MM.1S (cell line): Measurements from ENCODE around the gene APEH.

Source experiments
- DNase-seq: peaks from one replicate; pipeline ENCODE4 v3.0.0-alpha.2; 2015
- H2AFZ ChIP-seq: fragments of 300-600 bp; sonication (generic); 2 replicates; pipeline ENCODE4 v1.6.0; 2016; ENCODE audit warnings: antibody characterized with exemption, low read length
- H3F3A ChIP-seq: fragments of 300-600 bp; sonication (generic); 2 replicates; pipeline ENCODE4 v1.6.1; 2016; ENCODE audit warnings: mild to moderate bottlenecking, antibody characterized with exemption, low read length, moderate library complexity, mixed read lengths; ENCODE audit not compliant: insufficient read depth
- H3K27ac ChIP-seq: fragments of 300-600 bp; sonication (generic); 2 replicates; pipeline ENCODE4 v1.5.1; 2016; ENCODE audit warnings: mild to moderate bottlenecking, low read length
- H3K27me3 ChIP-seq: fragments of 300-600 bp; sonication (generic); replicated peaks from 2 replicates; pipeline ENCODE4 v1.6.0; 2016; ENCODE audit warnings: low read length; ENCODE audit not compliant: insufficient read depth
- H3K36me3 ChIP-seq: fragments of 300-600 bp; sonication (generic); replicated peaks from 2 replicates; pipeline ENCODE4 v1.6.1; 2016; ENCODE audit warnings: mild to moderate bottlenecking, low read length, mixed read lengths; ENCODE audit not compliant: insufficient read depth
- H3K4me1 ChIP-seq: fragments of 300-600 bp; sonication (generic); 2 replicates; pipeline ENCODE4 v1.6.1; 2016; ENCODE audit warnings: low read length, mixed read lengths
- H3K4me2 ChIP-seq: fragments of 300-600 bp; sonication (generic); 2 replicates; pipeline ENCODE4 v1.6.0; 2016; ENCODE audit warnings: low read depth, low read length
- H3K4me3 ChIP-seq: fragments of 300-600 bp; sonication (generic); 2 replicates; pipeline ENCODE4 v1.5.1; 2016; ENCODE audit warnings: low read length, mixed read lengths
- H3K79me2 ChIP-seq: fragments of 300-600 bp; sonication (generic); 2 replicates; pipeline ENCODE4 v1.6.1; 2016; ENCODE audit warnings: mixed run types, low read length, mixed read lengths
- H3K9ac ChIP-seq: fragments of 300-600 bp; sonication (generic); 2 replicates; pipeline ENCODE4 v1.6.1; 2016; ENCODE audit warnings: low read length, mixed read lengths
- H3K9me2 ChIP-seq: fragments of 300-600 bp; sonication (generic); replicated peaks from 2 replicates; pipeline ENCODE4 v1.6.1; 2016; ENCODE audit warnings: mild to moderate bottlenecking, low read length, mixed read lengths; ENCODE audit not compliant: insufficient read depth
- H3K9me3 ChIP-seq: fragments of 300-600 bp; sonication (generic); replicated peaks from 2 replicates; pipeline ENCODE4 v1.6.1; 2016; ENCODE audit warnings: mild to moderate bottlenecking, low read length, mixed read lengths; ENCODE audit not compliant: insufficient read depth
- H4K20me1 ChIP-seq: fragments of 300-600 bp; sonication (generic); 2 replicates; pipeline ENCODE4 v1.6.1; 2016; ENCODE audit warnings: mild to moderate bottlenecking, low read length, moderate library complexity, mixed read lengths; ENCODE audit not compliant: insufficient read depth
- EZH2 ChIP-seq: fragments of 300-600 bp; sonication (generic); optimal IDR thresholded peaks from 2 replicates; pipeline ENCODE3; 2017; ENCODE audit warnings: low read depth, mild to moderate bottlenecking, antibody characterized with exemption, low read length, mixed read lengths
- EZH2phosphoT487 ChIP-seq: fragments of 300-600 bp; sonication (generic); IDR thresholded peaks from 2 replicates; pipeline ENCODE4 v1.6.1; 2018; ENCODE audit warnings: antibody characterized with exemption, low read length
- TF ChIP-seq, protein P1 (sequence below): fragments of 300-600 bp; sonication (generic); IDR thresholded peaks from 2 replicates; pipeline ENCODE4 v1.5.1; 2016; ENCODE audit warnings: antibody characterized with exemption, low read length, mixed read lengths

Gene APEH

DNA sequence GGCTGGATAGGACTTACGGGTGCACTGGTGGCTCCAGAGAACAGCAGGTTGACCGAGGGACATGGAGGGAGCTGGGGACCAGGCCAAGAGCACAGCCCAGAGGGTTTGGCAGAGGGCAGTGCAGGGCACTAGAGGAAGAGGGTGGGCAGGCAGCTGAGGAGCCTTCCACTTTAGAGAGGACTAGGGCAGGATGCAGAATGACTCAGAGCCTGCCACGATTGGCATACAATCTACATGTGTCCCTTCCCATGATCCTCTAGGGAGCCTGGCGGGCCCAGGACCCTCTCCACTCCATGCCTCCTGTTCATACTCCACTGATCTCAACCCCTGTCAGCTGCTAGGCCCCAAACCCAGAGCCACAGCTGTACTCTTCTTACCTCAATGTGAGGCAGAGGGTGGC, 14.4 kb upstream of the APEH start:
- no peak for TF ChIP-seq EZH2phosphoT487
- Histone ChIP-seq H3K4me2 (no peak overlapping the region), H3F3A (no peaks in the 10 kb centered on the region), H3K4me3 (no peak overlapping the region), H3K4me1 (peaks cover 8% of the 10 kb centered on the region; the same call in 1 of the 2 replicates), H3K79me2 (no peaks in the 10 kb centered on the region), H3K27me3 (peaks cover 33% of the 10 kb centered on the region), H3K9me2 (no peaks in the 10 kb centered on the region), H3K36me3 (no peaks in the 10 kb centered on the region), H3K27ac (no peak overlapping the region), H3K9ac (no peak overlapping the region), H3K9me3 (no peaks in the 10 kb centered on the region), H2AFZ (no peak overlapping the region), H4K20me1 (no peaks in the 10 kb centered on the region)
- DNase-seq = no peak

- no peak for TF ChIP-seq EZH2phosphoT487
- TF ChIP-seq, protein P1, sequence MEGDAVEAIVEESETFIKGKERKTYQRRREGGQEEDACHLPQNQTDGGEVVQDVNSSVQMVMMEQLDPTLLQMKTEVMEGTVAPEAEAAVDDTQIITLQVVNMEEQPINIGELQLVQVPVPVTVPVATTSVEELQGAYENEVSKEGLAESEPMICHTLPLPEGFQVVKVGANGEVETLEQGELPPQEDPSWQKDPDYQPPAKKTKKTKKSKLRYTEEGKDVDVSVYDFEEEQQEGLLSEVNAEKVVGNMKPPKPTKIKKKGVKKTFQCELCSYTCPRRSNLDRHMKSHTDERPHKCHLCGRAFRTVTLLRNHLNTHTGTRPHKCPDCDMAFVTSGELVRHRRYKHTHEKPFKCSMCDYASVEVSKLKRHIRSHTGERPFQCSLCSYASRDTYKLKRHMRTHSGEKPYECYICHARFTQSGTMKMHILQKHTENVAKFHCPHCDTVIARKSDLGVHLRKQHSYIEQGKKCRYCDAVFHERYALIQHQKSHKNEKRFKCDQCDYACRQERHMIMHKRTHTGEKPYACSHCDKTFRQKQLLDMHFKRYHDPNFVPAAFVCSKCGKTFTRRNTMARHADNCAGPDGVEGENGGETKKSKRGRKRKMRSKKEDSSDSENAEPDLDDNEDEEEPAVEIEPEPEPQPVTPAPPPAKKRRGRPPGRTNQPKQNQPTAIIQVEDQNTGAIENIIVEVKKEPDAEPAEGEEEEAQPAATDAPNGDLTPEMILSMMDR = no peak
- TF ChIP-seq EZH2 = no peak
Measured at GRCh38 chr3:49661281-49661680, 12.9 kb upstream of the APEH start.

GRCh38 chr3:49662021-49662420, 12.1 kb upstream of the APEH start:
- H3F3A ChIP-seq = no peaks in the 10 kb centered on the region
- no peak for DNase-seq
- H4K20me1 ChIP-seq = no peaks in the 10 kb centered on the region
- no peak overlapping the region for H3K27ac ChIP-seq
- TF ChIP-seq EZH2phosphoT487 = no peak
- TF ChIP-seq EZH2 = no peak
- TF ChIP-seq, protein P1 = no peak
- H3K36me3 ChIP-seq = no peaks in the 10 kb centered on the region
- no peak overlapping the region for H2AFZ ChIP-seq
- no peaks in the 10 kb centered on the region for H3K79me2 ChIP-seq
- no peak overlapping the region for H3K4me3 ChIP-seq
- no peak overlapping the region for H3K4me2 ChIP-seq
- H3K9me2 ChIP-seq = no peaks in the 10 kb centered on the region
- H3K27me3 ChIP-seq = peaks cover 26% of the 10 kb centered on the region
- H3K9ac ChIP-seq = no peak overlapping the region
- H3K4me1 ChIP-seq = no peaks in the 10 kb centered on the region
- H3K9me3 ChIP-seq = no peaks in the 10 kb centered on the region

More at GRCh38 chr3:49661281-49661680, 12.9 kb upstream of the APEH start:
- H3K9ac ChIP-seq = no peak overlapping the region
- H3K9me3 ChIP-seq = no peaks in the 10 kb centered on the region
- H4K20me1 ChIP-seq = no peaks in the 10 kb centered on the region
- peaks cover 33% of the 10 kb centered on the region for H3K27me3 ChIP-seq
- no peaks in the 10 kb centered on the region for H3K79me2 ChIP-seq
- H3K36me3 ChIP-seq = no peaks in the 10 kb centered on the region
- H3K4me2 ChIP-seq = no peak overlapping the region
- no peak overlapping the region for H3K4me3 ChIP-seq
- no peak for DNase-seq
- no peak overlapping the region for H3K27ac ChIP-seq
- H3K4me1 ChIP-seq = no peaks in the 10 kb centered on the region
- H2AFZ ChIP-seq = no peak overlapping the region
- no peaks in the 10 kb centered on the region for H3K9me2 ChIP-seq
- H3F3A ChIP-seq = no peaks in the 10 kb centered on the region

GRCh38 chr3:49662720-49663413, 11.3 kb upstream of the APEH start:
- no peaks in the 10 kb centered on the region for H3K36me3 ChIP-seq
- H3K4me1 ChIP-seq = no peaks in the 10 kb centered on the region
- H3K9me3 ChIP-seq = no peaks in the 10 kb centered on the region
- H3K9me2 ChIP-seq = no peaks in the 10 kb centered on the region
- H3F3A ChIP-seq = no peaks in the 10 kb centered on the region
- no peak overlapping the region for H3K4me3 ChIP-seq
- no peak for DNase-seq
- H2AFZ ChIP-seq = no peak overlapping the region
- no peaks in the 10 kb centered on the region for H3K79me2 ChIP-seq
- H3K27ac ChIP-seq = no peak overlapping the region
- TF ChIP-seq EZH2 (no peak), EZH2phosphoT487 (no peak)
- TF ChIP-seq, protein P1 = no peak
- peaks cover 30% of the 10 kb centered on the region for H3K27me3 ChIP-seq
- H3K4me2 ChIP-seq = no peak overlapping the region
- H3K9ac ChIP-seq = no peak overlapping the region
- no peaks in the 10 kb centered on the region for H4K20me1 ChIP-seq
